NCI-H1417 treated with DMSO at 0.1 percent for 48 hours (cell line): ENCODE data around the gene HSPB9.

Source experiments
- DNase-seq: peaks from one replicate; lab custom pipeline; 2025; lab: John Stamatoyannopoulos, UW

Gene HSPB9

GRCh38 chr17:42122371-42123303 is at the start of gene HSPB9:
Gene HSPB9, plus strand, starts transcription at chr17:42122804. Its CDS starts 47 bp downstream, at chr17:42122851.
- no peak for DNase-seq

GRCh38 chr17:42075789-42076188 is 46.8 kb upstream of the HSPB9 start:
- no peak for DNase-seq

DNA sequence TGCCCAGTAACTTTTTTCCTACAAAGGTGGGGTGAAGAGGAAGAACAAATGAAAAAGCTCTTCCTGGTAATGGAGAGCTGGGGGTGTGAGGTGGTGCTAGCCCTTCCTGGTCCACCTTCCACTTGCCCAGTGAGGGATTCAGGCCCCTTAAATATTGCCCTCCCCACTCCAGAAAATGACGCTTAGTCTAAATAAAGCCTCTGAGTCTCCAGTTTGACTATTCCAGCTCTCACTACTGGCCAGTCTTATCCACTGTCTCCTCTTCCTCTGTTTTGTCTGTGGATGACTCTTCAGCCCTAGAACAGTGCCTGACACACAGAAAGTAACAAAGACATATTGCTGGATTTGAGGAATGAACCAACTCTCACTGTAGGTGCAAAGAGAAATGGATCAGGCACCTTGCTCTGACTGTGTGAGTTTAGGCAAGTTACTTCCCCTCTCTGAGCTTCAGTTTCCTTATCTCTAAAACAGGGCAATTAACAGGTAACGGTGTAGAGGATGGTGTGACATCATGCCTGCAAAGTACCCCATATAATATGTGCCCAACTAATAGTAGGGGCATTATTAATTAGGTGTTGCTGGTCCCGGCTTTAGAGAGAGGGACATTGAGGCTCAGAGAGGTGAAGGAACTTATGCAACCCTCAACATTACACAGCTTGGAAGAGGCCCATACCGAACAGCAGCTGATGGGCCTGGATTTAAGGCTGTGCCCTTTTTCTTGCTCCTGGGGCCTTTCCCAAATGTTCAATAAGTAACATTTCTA is 45.6 kb upstream of the HSPB9 start:
- DNase-seq = no peak

DNA sequence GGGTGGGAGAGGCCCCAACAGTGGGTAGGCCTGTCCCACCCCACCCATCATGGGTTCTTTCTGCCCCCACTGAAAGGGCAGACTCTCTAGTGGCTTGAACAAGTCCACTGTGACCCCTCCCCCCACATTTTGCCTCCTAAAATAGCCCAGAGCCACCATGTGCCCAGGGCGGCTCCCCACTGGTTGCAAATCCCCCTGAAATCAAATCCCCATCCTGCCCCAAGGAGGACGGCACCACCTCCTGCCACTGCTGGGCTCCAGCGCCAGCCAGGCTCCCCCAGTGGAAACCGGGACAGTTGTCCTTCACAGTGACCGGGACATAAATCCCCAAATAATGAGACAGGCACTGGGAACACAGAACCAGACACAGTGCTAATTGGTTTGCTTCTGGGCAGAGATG is 44.8 kb upstream of the HSPB9 start:
- DNase-seq = no peak

DNA sequence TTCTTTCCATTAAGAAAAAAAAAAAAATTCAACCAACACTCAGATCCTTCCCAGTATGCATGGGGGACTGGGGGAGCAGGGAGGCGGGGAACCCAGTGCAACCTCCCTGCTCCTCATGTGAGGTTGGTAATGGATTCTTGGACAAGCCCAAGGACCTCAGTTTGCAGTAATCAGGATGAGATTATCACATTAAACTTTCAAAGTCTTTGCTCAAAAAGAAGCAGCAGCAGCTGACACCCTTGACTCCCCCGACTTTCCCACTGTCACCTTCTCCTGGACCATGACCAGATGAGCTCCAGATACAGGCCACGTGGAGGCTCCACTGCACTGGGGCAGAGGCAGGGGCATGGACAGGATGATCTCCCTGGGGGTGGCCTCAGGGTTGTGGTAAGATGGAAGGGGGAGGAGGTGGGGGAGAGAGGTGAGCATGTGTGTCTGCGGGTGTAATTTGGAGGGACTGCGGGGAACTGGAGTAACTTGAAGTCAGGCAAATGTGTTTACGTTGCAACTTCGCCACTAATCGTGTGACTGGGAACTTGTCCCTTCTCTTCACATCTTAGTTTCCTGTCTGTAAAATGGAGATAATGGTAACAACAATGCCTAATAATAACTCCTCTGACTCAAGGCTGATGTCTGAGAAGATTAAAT is 44.1 kb upstream of the HSPB9 start:
- DNase-seq = no peak

- DNase-seq = no peak
Measured at GRCh38 chr17:42079541-42079940, 43.1 kb upstream of the HSPB9 start.

DNA sequence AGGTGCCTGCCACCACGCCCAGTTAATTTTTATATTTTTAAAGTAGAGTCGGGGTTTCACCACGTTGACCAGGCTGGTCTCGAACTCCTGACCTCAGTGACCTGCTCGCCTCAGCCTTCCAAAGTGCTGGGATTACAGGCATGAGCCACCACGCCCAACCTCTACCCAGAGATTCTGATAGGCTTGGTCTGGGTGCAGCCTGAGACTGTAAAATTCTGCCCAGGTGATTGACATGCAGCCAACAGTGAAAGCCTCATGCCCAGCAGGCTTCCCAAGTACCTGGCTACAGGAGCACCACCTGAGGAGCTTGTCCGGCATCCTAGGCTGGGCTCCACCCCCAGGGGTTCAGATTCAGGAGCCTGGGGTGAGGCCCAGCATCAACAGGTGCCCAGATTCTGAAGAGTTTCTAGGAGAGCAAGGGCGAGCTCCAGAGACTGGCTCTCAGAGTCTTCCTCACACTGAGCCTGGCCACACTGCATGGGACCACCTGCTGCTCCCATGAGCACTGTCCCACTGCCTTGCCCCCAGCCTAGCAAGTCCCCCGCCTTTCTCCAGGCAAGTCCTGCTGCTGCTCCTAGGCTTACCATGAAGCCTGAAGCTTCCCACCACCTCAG is 41.0 kb upstream of the HSPB9 start:
- no peak for DNase-seq

- DNase-seq = no peak
Measured at GRCh38 chr17:42087042-42087701, 35.4 kb upstream of the HSPB9 start.

- no peak for DNase-seq
Measured at GRCh38 chr17:42087736-42088705, 34.6 kb upstream of the HSPB9 start.

GRCh38 chr17:42088736-42089135 is 33.9 kb upstream of the HSPB9 start:
- DNase-seq = no peak

DNA sequence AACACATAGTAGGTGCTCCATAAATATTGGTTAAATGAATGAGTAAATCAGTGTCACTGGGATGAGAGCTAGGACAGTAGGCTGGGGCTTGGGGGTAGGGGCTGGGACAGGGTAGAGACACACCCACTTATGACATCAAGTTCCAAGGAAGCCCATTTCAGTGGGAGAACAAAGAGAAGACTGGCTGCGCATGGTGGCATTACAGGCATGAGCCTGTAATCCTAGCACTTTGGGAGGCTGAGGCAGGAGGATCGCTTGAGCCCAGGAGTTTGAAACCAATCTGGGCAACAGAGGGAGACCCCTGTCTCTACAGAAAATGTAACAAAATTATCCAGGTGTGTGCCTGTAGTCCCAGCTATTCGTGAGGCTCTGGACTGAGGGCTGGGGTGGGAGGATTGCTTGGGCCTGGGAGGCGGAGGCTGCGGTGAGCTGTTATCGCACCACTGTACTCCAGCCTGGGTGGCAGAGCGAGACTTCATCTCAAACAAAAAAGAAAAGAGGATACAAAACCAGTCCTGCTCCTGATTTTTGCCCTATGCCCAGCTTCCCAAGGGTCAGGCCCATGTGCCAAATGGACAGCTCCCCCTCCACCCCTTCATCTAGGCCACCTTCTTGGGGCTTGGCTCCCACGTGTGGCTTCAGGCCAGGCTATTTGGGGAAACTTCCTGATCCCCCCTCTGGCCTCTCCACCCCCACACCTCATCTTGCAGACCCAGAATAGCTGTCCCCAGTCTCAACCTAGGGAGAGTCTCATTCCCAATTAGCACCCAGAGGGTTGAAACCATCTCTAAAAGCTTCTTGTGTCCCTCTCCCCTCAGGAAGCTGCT is 31.4 kb upstream of the HSPB9 start:
- no peak for DNase-seq

DNA sequence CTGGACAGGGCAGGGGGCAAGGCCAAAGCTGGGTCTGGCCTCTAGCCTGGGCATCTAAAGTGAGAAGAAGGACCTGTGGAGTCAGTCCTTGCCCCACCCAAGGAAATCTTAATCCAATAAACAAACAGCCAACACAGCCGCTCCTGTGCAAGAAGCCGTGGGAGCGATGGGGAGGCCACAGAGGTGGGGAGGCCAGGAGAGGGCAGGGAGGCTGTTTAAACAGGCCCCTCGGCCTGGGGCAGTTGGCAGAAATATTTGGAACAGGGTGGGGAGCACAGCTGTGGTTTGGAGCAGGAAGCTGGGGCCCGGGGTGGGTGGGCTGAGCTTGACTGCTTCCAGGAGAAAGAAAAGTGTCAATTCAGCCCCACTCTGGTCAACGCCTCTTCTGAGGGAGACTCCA is 29.7 kb upstream of the HSPB9 start:
- no peak for DNase-seq

GRCh38 chr17:42094375-42095069 is 28.1 kb upstream of the HSPB9 start:
- no peak for DNase-seq

DNA sequence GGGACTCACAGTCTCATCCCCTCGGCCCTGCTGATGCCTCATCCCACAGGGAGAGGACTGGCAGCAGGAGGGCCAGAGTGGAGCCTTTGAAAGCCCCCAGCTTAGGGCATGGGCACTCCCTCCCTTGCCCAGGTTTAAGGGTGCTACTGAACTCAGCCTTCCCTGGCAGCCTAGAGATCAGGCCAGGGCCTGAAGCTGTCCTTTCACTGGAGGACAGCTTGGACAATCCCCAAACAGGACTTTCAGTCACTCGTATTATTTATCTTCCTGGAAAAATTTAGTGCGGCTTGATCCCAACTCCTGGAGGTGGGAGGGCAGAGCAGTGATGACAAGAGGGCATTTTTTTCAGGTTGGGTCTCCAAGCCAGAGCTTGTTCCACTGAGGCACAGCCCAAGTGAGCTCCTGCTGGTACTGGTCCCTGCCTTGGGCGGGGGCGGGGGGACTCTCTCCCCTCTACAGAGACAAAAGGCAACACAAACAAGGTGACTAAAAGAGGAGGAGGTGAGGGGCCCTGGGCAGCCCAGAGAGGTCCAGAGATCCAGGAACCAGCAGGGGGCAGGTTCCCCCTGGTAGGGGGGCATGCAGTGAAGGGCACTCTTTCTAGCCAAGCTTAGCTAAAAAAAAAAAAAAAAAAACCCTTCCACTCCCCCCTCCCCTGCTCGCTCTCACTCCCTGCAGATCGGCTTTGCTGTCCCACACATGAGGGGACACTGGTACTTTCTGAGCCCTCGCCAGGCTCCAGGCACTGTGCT is 26.1 kb upstream of the HSPB9 start:
- no peak for DNase-seq

GRCh38 chr17:42097691-42098631 is 24.6 kb upstream of the HSPB9 start, which contains the start of gene ZNF385C:
Gene ZNF385C, minus strand, starts transcription at chr17:42098473. Its CDS starts 35,417 bp downstream, at chr17:42063056.
- DNase-seq = no peak

DNA sequence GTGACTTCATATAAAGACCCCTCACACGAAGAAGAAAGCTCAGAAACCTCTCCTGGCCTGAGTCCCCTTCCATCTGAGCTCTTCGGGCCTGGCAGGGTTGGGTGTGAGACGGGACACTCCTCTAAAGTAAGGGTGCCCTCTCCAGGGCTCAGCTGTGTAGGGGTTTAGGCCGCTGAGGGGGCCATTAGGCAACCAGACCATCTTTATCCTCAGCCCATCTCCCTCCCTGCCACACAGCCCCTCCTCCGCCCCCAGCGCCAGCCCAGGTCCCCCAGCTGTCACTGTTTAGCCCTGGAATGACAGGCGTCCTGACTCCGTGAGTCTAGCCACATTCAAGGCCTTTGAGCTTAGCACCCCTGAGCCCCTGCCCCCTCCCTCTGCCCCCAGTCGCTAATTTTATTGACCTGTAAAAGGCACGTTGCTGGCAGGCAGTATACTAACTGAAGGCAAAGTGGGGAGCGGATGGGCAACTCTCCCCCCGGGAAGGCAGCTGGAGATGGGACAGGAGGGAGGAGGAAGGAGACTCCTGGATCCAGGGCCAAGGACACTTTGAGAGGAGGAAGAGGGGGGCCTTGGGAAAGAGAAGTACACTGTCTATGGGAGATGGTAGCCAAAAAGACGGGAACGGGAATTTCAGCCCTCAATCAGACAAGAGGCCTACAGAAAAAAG is 23.7 kb upstream of the HSPB9 start:
- DNase-seq = no peak
